Bone marrow (tissue), 2 donors: ENCODE data around the gene COPG2.
"Not testable (repeated sequence)": the region's sequence is repeated elsewhere in the genome, so short reads cannot be mapped to it uniquely, and the experiment has no call there.

Experiments used
- DNase-seq, 2 donors: peaks; one replicate each; lab custom pipeline; 2025; lab: John Stamatoyannopoulos, UW

Gene COPG2

GRCh38 chr7:130560972-130561371 is 107.6 kb downstream of the COPG2 start:
- peak in 1 of 2 donors; percentile 68 for DNase-seq

GRCh38 chr7:130559184-130559583 is 109.4 kb downstream of the COPG2 start:
- no peak for DNase-seq

GRCh38 chr7:130554481-130554880 is 114.1 kb downstream of the COPG2 start:
- DNase-seq, result no peak

- no peak for DNase-seq
Measured at GRCh38 chr7:130553398-130554029, 115.0 kb downstream of the COPG2 start.

- no peak for DNase-seq
Measured at GRCh38 chr7:130544356-130544755, 124.2 kb downstream of the COPG2 start.

- no peak for DNase-seq
Measured at GRCh38 chr7:130543487-130544010, 125.0 kb downstream of the COPG2 start.

GRCh38 chr7:130542297-130542696 is 126.3 kb downstream of the COPG2 start:
- not testable (repeated sequence) for DNase-seq

- not testable (repeated sequence) for DNase-seq
Measured at GRCh38 chr7:130541287-130541686, 127.3 kb downstream of the COPG2 start.

GRCh38 chr7:130537894-130538293 is 130.7 kb downstream of the COPG2 start:
- not testable (repeated sequence) for DNase-seq

GRCh38 chr7:130529417-130529816 is 139.1 kb downstream of the COPG2 start:
- DNase-seq, result no peak

GRCh38 chr7:130527752-130528355 is 140.7 kb downstream of the COPG2 start:
- DNase-seq, result not testable (repeated sequence)

GRCh38 chr7:130524628-130525027 is 143.9 kb downstream of the COPG2 start:
- DNase-seq, result no peak

- not testable (repeated sequence) for DNase-seq
Measured at GRCh38 chr7:130523519-130524125, 144.9 kb downstream of the COPG2 start.

GRCh38 chr7:130521258-130521951 is 147.1 kb downstream of the COPG2 start:
- DNase-seq, result no peak

GRCh38 chr7:130515315-130516040 is 153.1 kb downstream of the COPG2 start:
- no peak for DNase-seq

GRCh38 chr7:130513447-130513846 is 155.1 kb downstream of the COPG2 start:
- no peak for DNase-seq

- not testable (repeated sequence) for DNase-seq
Measured at GRCh38 chr7:130512038-130512437, 156.5 kb downstream of the COPG2 start.

GRCh38 chr7:130506358-130506757 is 162.2 kb downstream of the COPG2 start:
- no peak for DNase-seq

GRCh38 chr7:130505753-130506152 is 162.8 kb downstream of the COPG2 start:
- DNase-seq, result no peak

- DNase-seq, result no peak
Measured at GRCh38 chr7:130500910-130501309, 167.6 kb downstream of the COPG2 start.

GRCh38 chr7:130500463-130500862 is 168.1 kb downstream of the COPG2 start:
- no peak for DNase-seq

GRCh38 chr7:130494431-130494858 is 174.1 kb downstream of the COPG2 start:
- DNase-seq, result no peak
